IPS-18a (cell line): ENCODE results near the gene ARHGAP26.

ENCODE experiments used
- H3K27ac ChIP-seq: one replicate; pipeline ENCODE4 v1.5.1; 2013; ENCODE audit warnings: low read length
- H3K27me3 ChIP-seq: one replicate; pipeline ENCODE4 v1.6.1; 2013; ENCODE audit warnings: mild to moderate bottlenecking, low read length; ENCODE audit not compliant: control insufficient read depth, insufficient read depth
- H3K36me3 ChIP-seq: one replicate; pipeline ENCODE4 v1.6.1; 2013; ENCODE audit warnings: low read depth, low read length; ENCODE audit not compliant: control insufficient read depth
- H3K4me1 ChIP-seq: one replicate; pipeline ENCODE4 v1.6.1; 2013; ENCODE audit warnings: low read depth, low read length; ENCODE audit not compliant: control insufficient read depth
- H3K4me3 ChIP-seq: one replicate; pipeline ENCODE4 v1.5.1; 2013; ENCODE audit warnings: low read length
- H3K9ac ChIP-seq: one replicate; pipeline ENCODE4 v1.6.1; 2013; ENCODE audit warnings: mild to moderate bottlenecking, low read length, moderate library complexity
- H3K9me3 ChIP-seq: one replicate; pipeline ENCODE4 v1.6.1; 2013; ENCODE audit warnings: low read depth, low read length; ENCODE audit not compliant: control insufficient read depth

Gene ARHGAP26

GRCh38 chr5:142878638-142879037 lies 108.5 kb downstream of the ARHGAP26 start:
- no peak overlapping the region for H3K4me3 ChIP-seq
- H3K9ac ChIP-seq: no peak overlapping the region
- H3K36me3 ChIP-seq: no peaks in the 10 kb centered on the region
- H3K9me3 ChIP-seq: no peaks in the 10 kb centered on the region
- H3K4me1 ChIP-seq: peaks cover 25% of the 10 kb centered on the region
- H3K27me3 ChIP-seq: no peaks in the 10 kb centered on the region
- H3K27ac ChIP-seq: no peak overlapping the region

- H3K4me1 ChIP-seq: peaks cover 25% of the 10 kb centered on the region
- H3K36me3 ChIP-seq: no peaks in the 10 kb centered on the region
- no peaks in the 10 kb centered on the region for H3K9me3 ChIP-seq
- no peaks in the 10 kb centered on the region for H3K27me3 ChIP-seq
- H3K27ac ChIP-seq: no peak overlapping the region
- H3K9ac ChIP-seq: peak overlapping the region; percentile 10
- no peak overlapping the region for H3K4me3 ChIP-seq
Measured at GRCh38 chr5:142881076-142881783, 111.1 kb downstream of the ARHGAP26 start.

- Histone ChIP-seq H3K9me3 (no peaks in the 10 kb centered on the region), H3K4me1 (peaks cover 25% of the 10 kb centered on the region), H3K36me3 (no peaks in the 10 kb centered on the region), H3K9ac (peak overlapping the region; percentile 10), H3K4me3 (peak overlapping the region; percentile 26), H3K27me3 (no peaks in the 10 kb centered on the region), H3K27ac (no peak overlapping the region)
Measured at GRCh38 chr5:142881784-142882126, 111.6 kb downstream of the ARHGAP26 start.

- H3K9ac ChIP-seq: no peak overlapping the region
- H3K4me3 ChIP-seq: no peak overlapping the region
- H3K27ac ChIP-seq: no peak overlapping the region
- H3K4me1 ChIP-seq: peaks cover 25% of the 10 kb centered on the region
- no peaks in the 10 kb centered on the region for H3K27me3 ChIP-seq
- H3K36me3 ChIP-seq: no peaks in the 10 kb centered on the region
- H3K9me3 ChIP-seq: no peaks in the 10 kb centered on the region
Measured at GRCh38 chr5:142883025-142883424, 112.8 kb downstream of the ARHGAP26 start.

GRCh38 chr5:142883438-142883837 lies 113.3 kb downstream of the ARHGAP26 start:
- Histone ChIP-seq H3K27me3 (no peaks in the 10 kb centered on the region), H3K9ac (no peak overlapping the region), H3K4me1 (peaks cover 25% of the 10 kb centered on the region), H3K9me3 (no peaks in the 10 kb centered on the region), H3K27ac (no peak overlapping the region), H3K36me3 (no peaks in the 10 kb centered on the region), H3K4me3 (no peak overlapping the region)

GRCh38 chr5:142884029-142884428 lies 113.9 kb downstream of the ARHGAP26 start:
- H3K9ac ChIP-seq: no peak overlapping the region
- H3K27ac ChIP-seq: no peak overlapping the region
- no peaks in the 10 kb centered on the region for H3K9me3 ChIP-seq
- H3K4me1 ChIP-seq: peaks cover 25% of the 10 kb centered on the region
- H3K4me3 ChIP-seq: no peak overlapping the region
- no peaks in the 10 kb centered on the region for H3K36me3 ChIP-seq
- no peaks in the 10 kb centered on the region for H3K27me3 ChIP-seq

- no peaks in the 10 kb centered on the region for H3K27me3 ChIP-seq
- no peaks in the 10 kb centered on the region for H3K9me3 ChIP-seq
- no peaks in the 10 kb centered on the region for H3K36me3 ChIP-seq
- H3K9ac ChIP-seq: no peak overlapping the region
- no peak overlapping the region for H3K27ac ChIP-seq
- H3K4me3 ChIP-seq: no peak overlapping the region
- peaks cover 18% of the 10 kb centered on the region for H3K4me1 ChIP-seq
Measured at GRCh38 chr5:142886211-142886610, 116.0 kb downstream of the ARHGAP26 start.

GRCh38 chr5:142886956-142887355 lies 116.8 kb downstream of the ARHGAP26 start:
- no peaks in the 10 kb centered on the region for H3K27me3 ChIP-seq
- H3K36me3 ChIP-seq: no peaks in the 10 kb centered on the region
- H3K9ac ChIP-seq: no peak overlapping the region
- H3K4me3 ChIP-seq: no peak overlapping the region
- no peaks in the 10 kb centered on the region for H3K9me3 ChIP-seq
- H3K4me1 ChIP-seq: peaks cover 12% of the 10 kb centered on the region
- no peak overlapping the region for H3K27ac ChIP-seq

- H3K36me3 ChIP-seq: no peaks in the 10 kb centered on the region
- H3K9me3 ChIP-seq: no peaks in the 10 kb centered on the region
- H3K4me1 ChIP-seq: peaks cover 8% of the 10 kb centered on the region
- no peak overlapping the region for H3K27ac ChIP-seq
- H3K4me3 ChIP-seq: no peak overlapping the region
- no peak overlapping the region for H3K9ac ChIP-seq
- H3K27me3 ChIP-seq: no peaks in the 10 kb centered on the region
Measured at GRCh38 chr5:142888469-142889085, 118.4 kb downstream of the ARHGAP26 start.

- H3K4me3 ChIP-seq: no peak overlapping the region
- H3K27ac ChIP-seq: no peak overlapping the region
- no peak overlapping the region for H3K9ac ChIP-seq
- no peaks in the 10 kb centered on the region for H3K9me3 ChIP-seq
- no peaks in the 10 kb centered on the region for H3K27me3 ChIP-seq
- H3K4me1 ChIP-seq: peaks cover 24% of the 10 kb centered on the region
- no peaks in the 10 kb centered on the region for H3K36me3 ChIP-seq
Measured at GRCh38 chr5:142892021-142892420, 121.8 kb downstream of the ARHGAP26 start.

- Histone ChIP-seq H3K36me3 (no peaks in the 10 kb centered on the region), H3K27ac (no peak overlapping the region), H3K4me1 (peaks cover 34% of the 10 kb centered on the region), H3K9ac (no peak overlapping the region), H3K27me3 (no peaks in the 10 kb centered on the region), H3K9me3 (no peaks in the 10 kb centered on the region), H3K4me3 (no peak overlapping the region)
Measured at GRCh38 chr5:142894315-142894714, 124.1 kb downstream of the ARHGAP26 start.

- Histone ChIP-seq H3K36me3 (no peaks in the 10 kb centered on the region), H3K27ac (no peak overlapping the region), H3K4me3 (no peak overlapping the region), H3K9ac (no peak overlapping the region), H3K27me3 (no peaks in the 10 kb centered on the region), H3K9me3 (no peaks in the 10 kb centered on the region), H3K4me1 (peaks cover 38% of the 10 kb centered on the region)
Measured at GRCh38 chr5:142894749-142895148, 124.6 kb downstream of the ARHGAP26 start.
